GM23248 (cell line): ENCODE data around the gene FBXO10. TPM values are rescaled to one million over a fixed set of nuclear protein-coding genes. Genes with fewer than 3 reads are reported as not detected.

Source experiments
- DNase-seq: peaks from one replicate; pipeline ENCODE4 v3.0.0-alpha.2; 2015
- H2AFZ ChIP-seq: fragments of 200-600 bp; sonication (generic); 2 replicates; pipeline ENCODE4 v1.6.1; 2016; ENCODE audit warnings: antibody characterized with exemption
- H3F3A ChIP-seq: fragments of 200-600 bp; sonication (generic); 2 replicates; pipeline ENCODE4 v1.6.1; 2016; ENCODE audit warnings: mild to moderate bottlenecking, antibody characterized with exemption, mixed run types; ENCODE audit not compliant: insufficient read depth
- H3K27ac ChIP-seq: fragments of 200-600 bp; sonication (generic); 2 replicates; pipeline ENCODE4 v1.5.1; 2016; ENCODE audit warnings: mild to moderate bottlenecking
- H3K27me3 ChIP-seq: fragments of 200-600 bp; sonication (generic); replicated peaks from 2 replicates; pipeline ENCODE4 v1.6.1; 2016; ENCODE audit warnings: mild to moderate bottlenecking; ENCODE audit not compliant: insufficient read depth
- H3K36me3 ChIP-seq: fragments of 200-600 bp; sonication (generic); 2 replicates; pipeline ENCODE4 v1.6.1; 2016; ENCODE audit warnings: low read depth, mild to moderate bottlenecking
- H3K4me1 ChIP-seq: fragments of 200-600 bp; sonication (generic); 2 replicates; pipeline ENCODE4 v1.6.1; 2016; ENCODE audit warnings: mild to moderate bottlenecking; ENCODE audit not compliant: insufficient read depth
- H3K4me2 ChIP-seq: fragments of 200-600 bp; sonication (generic); one replicate; pipeline ENCODE4 v1.6.1; 2016; ENCODE audit warnings: mild to moderate bottlenecking; ENCODE audit not compliant: unreplicated experiment
- H3K4me3 ChIP-seq: fragments of 200-600 bp; sonication (generic); 2 replicates; pipeline ENCODE4 v1.5.1; 2016; ENCODE audit warnings: mild to moderate bottlenecking
- H3K79me2 ChIP-seq: fragments of 200-600 bp; sonication (generic); 2 replicates; pipeline ENCODE4 v1.6.1; 2016; ENCODE audit warnings: mild to moderate bottlenecking; ENCODE audit not compliant: insufficient read depth
- H3K9ac ChIP-seq: fragments of 200-600 bp; sonication (generic); 2 replicates; pipeline ENCODE4 v1.6.1; 2016; ENCODE audit warnings: mild to moderate bottlenecking
- H3K9me2 ChIP-seq: fragments of 200-600 bp; sonication (generic); 2 replicates; pipeline ENCODE4 v1.6.1; 2016; ENCODE audit warnings: mixed run types, mild to moderate bottlenecking, moderate library complexity; ENCODE audit not compliant: insufficient read depth
- H3K9me3 ChIP-seq: fragments of 200-600 bp; sonication (generic); one replicate; pipeline ENCODE4 v1.6.1; 2017; ENCODE audit warnings: low read depth
- H4K20me1 ChIP-seq: fragments of 200-600 bp; sonication (generic); 2 replicates; pipeline ENCODE4 v1.6.0; 2016; ENCODE audit not compliant: insufficient read depth
- EZH2 ChIP-seq: fragments of 200-600 bp; sonication (generic); IDR thresholded peaks from 2 replicates; pipeline ENCODE4 v1.6.1; 2018; ENCODE audit warnings: antibody characterized with exemption, mild to moderate bottlenecking; ENCODE audit not compliant: insufficient read depth, poor library complexity, severe bottlenecking
- EZH2phosphoT487 ChIP-seq: fragments of 200-600 bp; sonication (generic); IDR thresholded peaks from 2 replicates; pipeline ENCODE4 v1.6.1; 2018; ENCODE audit warnings: antibody characterized with exemption, moderate library complexity, mild to moderate bottlenecking, low read depth; ENCODE audit not compliant: insufficient read depth
- WGBS, 2 experiments: methylation state at CpG; one replicate each; pipeline ENCODE4 v1.1.6; 2015 to 2017; ENCODE audit warnings: low lambda C conversion rate in 2 of 2, low coverage in 1 of 2; ENCODE audit errors: missing lambda C conversion rate in 2 of 2; 5-methylcytosine and 5-hydroxymethylcytosine counted together
- in situ Hi-C: fragments of 300-500 bp; cut with MboI; formaldehyde crosslinking; loops from 2 replicates; pipeline ENCODE4 v1.15.0; 2020
- polyA plus RNA-seq: library from polyadenylated mRNA; unstranded; fragments of >200 nt; fragmentation: Nextera tagmentation; extraction: Ambion mirVana; gene quantifications from 2 replicates; pipeline ENCODE4 v1.2.1, GENCODE V29; 2016
- total RNA-seq: library from RNA; depleted of rRNA; stranded (reverse); fragments of >200 nt; shearing (Covaris generic); gene quantifications from 2 replicates; pipeline ENCODE4 v1.2.3, GENCODE V29; 2014

Gene FBXO10
- total and polyA plus RNA-seq, 2 experiments from 2014 or later, result 4.4 to 9.9 TPM

- no peaks in the 10 kb centered on the region for H3K27me3 ChIP-seq
Observed at GRCh38 chr9:37550781-37551180, 25.4 kb downstream of the FBXO10 start.

GRCh38 chr9:37549527-37549926, 26.7 kb downstream of the FBXO10 start:
- TF ChIP-seq EZH2phosphoT487 (no peak), EZH2 (no peak)
- H3K9me2 ChIP-seq, result no peaks in the 10 kb centered on the region
- in situ Hi-C loops, result no loop called here
- DNase-seq, result peak; percentile 5
- no peak overlapping the region for H2AFZ ChIP-seq
- H4K20me1 ChIP-seq, result no peaks in the 10 kb centered on the region
- H3K9me3 ChIP-seq, result no peaks in the 10 kb centered on the region
- H3K36me3 ChIP-seq, result no peaks in the 10 kb centered on the region
- no peaks in the 10 kb centered on the region for H3K27me3 ChIP-seq
- no peaks in the 10 kb centered on the region for H3K4me1 ChIP-seq
- no peak overlapping the region for H3K4me2 ChIP-seq
- no peaks in the 10 kb centered on the region for H3F3A ChIP-seq
- H3K9ac ChIP-seq, result no peak overlapping the region
- no peaks in the 10 kb centered on the region for H3K79me2 ChIP-seq
- H3K27ac ChIP-seq, result no peak overlapping the region
- no peak overlapping the region for H3K4me3 ChIP-seq

More at GRCh38 chr9:37550781-37551180, 25.4 kb downstream of the FBXO10 start:
- Histone ChIP-seq H3K4me2 (no peak overlapping the region), H3K9ac (no peak overlapping the region), H3K9me3 (no peaks in the 10 kb centered on the region), H3K9me2 (no peaks in the 10 kb centered on the region), H3F3A (no peaks in the 10 kb centered on the region), H3K36me3 (no peaks in the 10 kb centered on the region), H3K4me3 (no peak overlapping the region), H3K79me2 (no peaks in the 10 kb centered on the region), H2AFZ (no peak overlapping the region), H3K27ac (no peak overlapping the region), H3K4me1 (peaks cover 3% of the 10 kb centered on the region; the same call in 1 of the 2 replicates), H4K20me1 (no peaks in the 10 kb centered on the region)
- TF ChIP-seq EZH2phosphoT487 (no peak), EZH2 (no peak)
- in situ Hi-C loops, result no loop called here
- peak; percentile 25 for DNase-seq
- 89 to 100% methylated on average over 1 of the region's 1 CpG for WGBS, 2 experiments

- 93 to 98% methylated on average over 5 of the region's 5 CpGs for WGBS, 2 experiments
- H3K36me3 ChIP-seq, result no peaks in the 10 kb centered on the region
Observed at GRCh38 chr9:37547328-37547878, 28.8 kb downstream of the FBXO10 start.

GRCh38 chr9:37543468-37543867, 32.7 kb downstream of the FBXO10 start:
- H3K27me3 ChIP-seq, result no peaks in the 10 kb centered on the region
- no peak overlapping the region for H3K4me3 ChIP-seq
- no peak overlapping the region for H2AFZ ChIP-seq
- H3K4me1 ChIP-seq, result no peaks in the 10 kb centered on the region
- H3F3A ChIP-seq, result no peaks in the 10 kb centered on the region
- TF ChIP-seq EZH2, result no peak
- TF ChIP-seq EZH2phosphoT487, result no peak
- no peak overlapping the region for H3K4me2 ChIP-seq
- no peaks in the 10 kb centered on the region; the same call in 1 of the 2 replicates for H3K36me3 ChIP-seq
- H3K27ac ChIP-seq, result no peak overlapping the region
- 97 to 100% methylated on average over 1 of the region's 1 CpG for WGBS, 2 experiments
- no peak for DNase-seq
- H3K9me2 ChIP-seq, result no peaks in the 10 kb centered on the region
- no peak overlapping the region for H3K9ac ChIP-seq
- in situ Hi-C loops, result no loop called here
- no peaks in the 10 kb centered on the region for H4K20me1 ChIP-seq
- H3K9me3 ChIP-seq, result no peaks in the 10 kb centered on the region
- no peaks in the 10 kb centered on the region for H3K79me2 ChIP-seq

More at GRCh38 chr9:37547328-37547878, 28.8 kb downstream of the FBXO10 start:
- Histone ChIP-seq H3K27me3 (no peaks in the 10 kb centered on the region), H3K9me3 (no peaks in the 10 kb centered on the region), H3K9me2 (no peaks in the 10 kb centered on the region), H2AFZ (no peak overlapping the region), H3K79me2 (no peaks in the 10 kb centered on the region), H3K27ac (no peak overlapping the region), H4K20me1 (no peaks in the 10 kb centered on the region), H3K4me1 (no peaks in the 10 kb centered on the region), H3K9ac (no peak overlapping the region), H3F3A (no peaks in the 10 kb centered on the region), H3K4me2 (no peak overlapping the region), H3K4me3 (no peak overlapping the region)
- in situ Hi-C loops, result no loop called here
- TF ChIP-seq EZH2phosphoT487, result no peak
- no peak for TF ChIP-seq EZH2
- DNase-seq, result no peak

GRCh38 chr9:37542895-37543294, 33.3 kb downstream of the FBXO10 start:
- in situ Hi-C loops, result no loop called here
- Histone ChIP-seq H2AFZ (no peak overlapping the region), H3K4me2 (no peak overlapping the region), H3K27ac (no peak overlapping the region), H3K9me3 (no peaks in the 10 kb centered on the region), H3K4me1 (no peaks in the 10 kb centered on the region), H3K9me2 (no peaks in the 10 kb centered on the region), H3K9ac (no peak overlapping the region), H4K20me1 (no peaks in the 10 kb centered on the region), H3K27me3 (no peaks in the 10 kb centered on the region), H3K36me3 (no peaks in the 10 kb centered on the region; the same call in 1 of the 2 replicates), H3K4me3 (no peak overlapping the region), H3K79me2 (no peaks in the 10 kb centered on the region), H3F3A (no peaks in the 10 kb centered on the region)
- no peak for TF ChIP-seq EZH2
- 40 to 84% methylated on average over 1 of the region's 1 CpG for WGBS, 2 experiments
- DNase-seq, result no peak
